DND-41 (cell line): Measurements from ENCODE around the gene GDAP2.

Experiments
- ATAC-seq: fragments of 200-7000 bp; cut with Tn5 transposase; 3 replicates; pipeline ENCODE4 v1.9.1; 2021; ENCODE audit warnings: low read depth; ENCODE audit not compliant: insufficient read depth
- DNase-seq: peaks from one replicate; pipeline ENCODE4 v3.0.0-alpha.2; 2020
- H2AFZ ChIP-seq: 2 replicates; pipeline ENCODE4 v1.6.0; 2012; ENCODE audit warnings: low read depth, low read length
- H3K27ac ChIP-seq: 2 replicates; pipeline ENCODE4 v1.5.1; 2012; ENCODE audit warnings: low read length, inconsistent platforms
- H3K27me3 ChIP-seq: fragments of 200-600 bp; sonication (generic); 2 replicates; pipeline ENCODE4 v1.6.0; 2012; ENCODE audit warnings: low read length, mild to moderate bottlenecking, inconsistent platforms; ENCODE audit not compliant: insufficient read depth, poor library complexity
- H3K36me3 ChIP-seq: 2 replicates; pipeline ENCODE4 v1.5.1; 2012; ENCODE audit warnings: low read length, inconsistent platforms; ENCODE audit not compliant: insufficient read depth
- H3K4me1 ChIP-seq: 2 replicates; pipeline ENCODE4 v1.5.1; 2012; ENCODE audit warnings: mild to moderate bottlenecking, low read length; ENCODE audit not compliant: insufficient read depth
- H3K4me2 ChIP-seq: 2 replicates; pipeline ENCODE4 v1.6.0; 2012; ENCODE audit warnings: mild to moderate bottlenecking, moderate library complexity, low read length, inconsistent platforms; ENCODE audit not compliant: insufficient read depth
- H3K4me3 ChIP-seq, 2 experiments: fragments of 200-600 bp in 1 of 2; shearing (Covaris generic) in 1 of 2; 2 replicates each; pipeline ENCODE4 v1.5.1; 2012 to 2016; ENCODE audit warnings: inconsistent platforms in 2 of 2, low read length in 2 of 2, mild to moderate bottlenecking in 2 of 2, low read depth in 1 of 2, moderate library complexity in 1 of 2
- H3K79me2 ChIP-seq: 2 replicates; pipeline ENCODE4 v1.6.0; 2012; ENCODE audit warnings: low read length, inconsistent platforms; ENCODE audit not compliant: insufficient read depth
- H3K9ac ChIP-seq: 2 replicates; pipeline ENCODE4 v1.6.0; 2012; ENCODE audit warnings: low read depth, mild to moderate bottlenecking, inconsistent platforms, low read length, moderate library complexity
- H3K9me3 ChIP-seq: 2 replicates; pipeline ENCODE4 v1.5.1; 2012; ENCODE audit warnings: low read length, moderate library complexity, mild to moderate bottlenecking, inconsistent platforms; ENCODE audit not compliant: insufficient read depth, severe bottlenecking
- H4K20me1 ChIP-seq: 2 replicates; pipeline ENCODE4 v1.6.0; 2012; ENCODE audit warnings: low read length; ENCODE audit not compliant: insufficient read depth
- EZH2 ChIP-seq: IDR thresholded peaks from 3 replicates; pipeline ENCODE4 v1.6.1; 2012; ENCODE audit warnings: borderline replicate concordance, low read depth, mild to moderate bottlenecking, moderate library complexity, low read length, inconsistent platforms; ENCODE audit not compliant: severe bottlenecking
- TF ChIP-seq, protein P1 (sequence below): IDR thresholded peaks from 2 replicates; pipeline ENCODE4 v1.5.1; 2012; ENCODE audit warnings: borderline replicate concordance, low read length, moderate library complexity, mild to moderate bottlenecking; ENCODE audit not compliant: poor library complexity, severe bottlenecking; ENCODE audit errors: extremely low read depth

Gene GDAP2

DNA sequence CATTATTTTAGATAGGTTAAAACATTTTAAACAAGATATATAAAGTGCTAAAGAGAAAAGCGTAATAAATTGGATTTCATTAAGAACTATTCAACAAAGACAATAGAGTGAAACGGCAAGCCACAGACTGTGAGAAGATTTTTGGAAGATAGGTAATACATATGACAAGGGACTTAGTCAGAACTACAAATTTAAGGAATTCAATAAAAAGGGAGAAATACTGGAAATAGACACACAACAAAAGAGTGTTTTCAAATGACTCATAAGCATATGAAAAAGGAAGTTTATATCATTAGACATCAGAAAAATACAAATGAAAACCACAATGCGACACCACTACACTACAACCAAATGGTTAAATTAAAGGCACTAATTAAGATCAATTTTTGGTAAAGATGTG, 90.5 kb downstream of the GDAP2 start:
- Histone ChIP-seq H3K79me2 (no peaks in the 10 kb centered on the region), H3K4me3 (no peak overlapping the region), H4K20me1 (no peaks in the 10 kb centered on the region), H2AFZ (no peak overlapping the region), H3K36me3 (peaks cover 2% of the 10 kb centered on the region; the same call in 1 of the 2 replicates), H3K9ac (no peak overlapping the region), H3K27ac (no peak overlapping the region), H3K4me1 (no peaks in the 10 kb centered on the region), H3K4me2 (no peak overlapping the region), H3K27me3 (no peaks in the 10 kb centered on the region), H3K9me3 (no peaks in the 10 kb centered on the region)
- ATAC-seq: no peak
- TF ChIP-seq, protein P1, sequence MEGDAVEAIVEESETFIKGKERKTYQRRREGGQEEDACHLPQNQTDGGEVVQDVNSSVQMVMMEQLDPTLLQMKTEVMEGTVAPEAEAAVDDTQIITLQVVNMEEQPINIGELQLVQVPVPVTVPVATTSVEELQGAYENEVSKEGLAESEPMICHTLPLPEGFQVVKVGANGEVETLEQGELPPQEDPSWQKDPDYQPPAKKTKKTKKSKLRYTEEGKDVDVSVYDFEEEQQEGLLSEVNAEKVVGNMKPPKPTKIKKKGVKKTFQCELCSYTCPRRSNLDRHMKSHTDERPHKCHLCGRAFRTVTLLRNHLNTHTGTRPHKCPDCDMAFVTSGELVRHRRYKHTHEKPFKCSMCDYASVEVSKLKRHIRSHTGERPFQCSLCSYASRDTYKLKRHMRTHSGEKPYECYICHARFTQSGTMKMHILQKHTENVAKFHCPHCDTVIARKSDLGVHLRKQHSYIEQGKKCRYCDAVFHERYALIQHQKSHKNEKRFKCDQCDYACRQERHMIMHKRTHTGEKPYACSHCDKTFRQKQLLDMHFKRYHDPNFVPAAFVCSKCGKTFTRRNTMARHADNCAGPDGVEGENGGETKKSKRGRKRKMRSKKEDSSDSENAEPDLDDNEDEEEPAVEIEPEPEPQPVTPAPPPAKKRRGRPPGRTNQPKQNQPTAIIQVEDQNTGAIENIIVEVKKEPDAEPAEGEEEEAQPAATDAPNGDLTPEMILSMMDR: no peak
- TF ChIP-seq EZH2: no peak
- DNase-seq: no peak

DNA sequence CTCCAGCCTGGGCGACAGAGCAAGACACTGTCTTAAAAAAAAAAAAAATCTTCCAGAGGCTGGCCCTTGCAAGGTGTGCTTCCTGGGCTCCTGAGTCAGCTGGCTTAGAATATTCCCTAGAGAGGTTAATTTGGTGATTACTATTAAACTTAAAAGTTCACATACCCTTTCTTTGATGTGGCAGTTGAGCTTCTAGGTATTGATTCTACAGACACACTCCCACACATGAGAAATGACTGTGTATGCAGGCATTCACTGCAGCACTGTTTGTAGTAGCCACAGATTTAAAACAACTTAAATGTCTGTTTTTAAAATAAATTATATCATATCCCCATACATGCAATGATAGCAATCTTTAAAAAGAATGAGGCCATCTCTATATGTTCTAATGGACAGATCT, 93.4 kb downstream of the GDAP2 start:
- H3K4me2 ChIP-seq: no peak overlapping the region
- no peaks in the 10 kb centered on the region for H3K79me2 ChIP-seq
- peak; percentile 27; the same call in 1 of the 3 replicates for ATAC-seq
- TF ChIP-seq, protein P1: no peak
- TF ChIP-seq EZH2: no peak
- H4K20me1 ChIP-seq: no peaks in the 10 kb centered on the region
- no peak overlapping the region for H3K27ac ChIP-seq
- H3K4me1 ChIP-seq: no peaks in the 10 kb centered on the region
- no peak for DNase-seq
- no peaks in the 10 kb centered on the region for H3K27me3 ChIP-seq
- no peak overlapping the region for H3K4me3 ChIP-seq
- H3K9me3 ChIP-seq: no peaks in the 10 kb centered on the region
- no peak overlapping the region for H2AFZ ChIP-seq
- H3K9ac ChIP-seq: no peak overlapping the region
- H3K36me3 ChIP-seq: no peaks in the 10 kb centered on the region

DNA sequence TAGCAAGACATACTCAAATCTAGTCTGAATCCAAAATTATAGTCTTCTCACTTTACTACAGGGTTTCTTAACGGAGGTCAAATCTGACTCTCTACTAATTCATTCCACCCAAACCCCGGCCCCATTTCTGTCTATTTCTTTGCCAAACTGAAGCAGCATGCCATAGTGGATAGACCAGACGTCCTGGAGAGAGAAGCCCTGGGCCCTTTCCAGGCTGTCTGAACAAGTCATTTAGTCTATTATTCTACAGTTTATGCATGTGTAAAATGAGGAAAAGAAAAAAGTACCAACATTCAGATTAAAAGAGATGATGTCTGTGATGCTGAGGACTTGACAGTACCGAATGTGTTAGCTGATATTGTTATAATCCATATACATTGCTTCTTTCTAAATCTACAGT, 95.0 kb downstream of the GDAP2 start:
- no peaks in the 10 kb centered on the region for H3K4me1 ChIP-seq
- ATAC-seq (no peak), DNase-seq (no peak)
- no peak overlapping the region for H3K9ac ChIP-seq
- no peaks in the 10 kb centered on the region for H4K20me1 ChIP-seq
- H3K79me2 ChIP-seq: no peaks in the 10 kb centered on the region
- no peak overlapping the region for H2AFZ ChIP-seq
- H3K27ac ChIP-seq: no peak overlapping the region
- H3K4me2 ChIP-seq: no peak overlapping the region
- TF ChIP-seq, protein P1: no peak
- TF ChIP-seq EZH2: no peak
- no peaks in the 10 kb centered on the region for H3K9me3 ChIP-seq
- H3K27me3 ChIP-seq: no peaks in the 10 kb centered on the region
- H3K4me3 ChIP-seq: no peak overlapping the region
- H3K36me3 ChIP-seq: no peaks in the 10 kb centered on the region

DNA sequence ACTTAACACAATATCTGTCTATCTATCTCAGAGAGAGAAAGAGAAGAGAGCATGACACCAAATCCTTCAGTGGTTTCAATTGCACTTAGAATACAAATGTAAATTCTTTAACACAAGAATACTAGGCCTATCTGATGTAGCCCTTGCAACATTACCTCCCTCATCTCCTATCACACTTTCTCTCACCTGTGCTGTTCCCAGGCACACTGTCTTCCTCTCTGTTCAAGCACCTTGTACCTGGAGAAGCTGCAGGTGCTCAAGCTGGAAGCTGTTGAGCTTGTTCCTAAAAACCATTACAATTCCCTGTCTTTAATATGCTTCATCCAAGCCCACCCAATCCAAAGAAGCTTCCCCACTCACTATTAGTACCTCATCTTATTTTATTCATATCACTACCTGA, 97.0 kb downstream of the GDAP2 start:
- no peak overlapping the region for H3K4me3 ChIP-seq
- no peak overlapping the region for H3K27ac ChIP-seq
- no peaks in the 10 kb centered on the region for H3K4me1 ChIP-seq
- no peaks in the 10 kb centered on the region for H3K9me3 ChIP-seq
- ATAC-seq: no peak
- H4K20me1 ChIP-seq: no peaks in the 10 kb centered on the region
- H3K4me2 ChIP-seq: no peak overlapping the region
- DNase-seq: no peak
- no peaks in the 10 kb centered on the region for H3K36me3 ChIP-seq
- H3K79me2 ChIP-seq: no peaks in the 10 kb centered on the region
- no peak overlapping the region for H3K9ac ChIP-seq
- H3K27me3 ChIP-seq: no peaks in the 10 kb centered on the region
- TF ChIP-seq, protein P1: no peak
- TF ChIP-seq EZH2: no peak
- H2AFZ ChIP-seq: no peak overlapping the region
